HepG2 (cell line): ENCODE data around the gene FAM20A. TPM values are rescaled to one million over a fixed set of nuclear protein-coding genes. Genes with fewer than 3 reads are reported as not detected.
A peak's percentile ranks its signal among the peaks of the same experiment; 100 is the strongest.

Experiments used
- ADNP ChIP-seq: sonication (generic); formaldehyde crosslinking; IDR thresholded peaks from 2 replicates; pipeline ENCODE4 v1.4.0; 2020; ENCODE audit warnings: missing genetic modification reagents
- ATAD3A ChIP-seq: sonication (generic); formaldehyde crosslinking; IDR thresholded peaks from 2 replicates; pipeline ENCODE4 v1.4.0; 2020; ENCODE audit warnings: missing genetic modification reagents
- CAMTA2 ChIP-seq: sonication (generic); formaldehyde crosslinking; IDR thresholded peaks from 2 replicates; pipeline ENCODE4 v1.4.0; 2020; ENCODE audit warnings: mild to moderate bottlenecking, missing genetic modification reagents, borderline replicate concordance
- CBX2 ChIP-seq, 2 experiments: fragments of 200-600 bp in 1 of 2; sonication (generic); formaldehyde crosslinking in 1 of 2; IDR thresholded peaks; 2 replicates each; pipeline versions ENCODE4 v1.7.0 to v1.8.1; 2018 to 2022; ENCODE audit warnings: low read depth in 2 of 2, low read length in 1 of 2, mild to moderate bottlenecking in 1 of 2, missing genetic modification reagents in 1 of 2
- CHCHD3 ChIP-seq: sonication (generic); formaldehyde crosslinking; IDR thresholded peaks from 2 replicates; pipeline ENCODE4 v1.8.0; 2022; ENCODE audit warnings: mild to moderate bottlenecking, missing genetic modification reagents, moderate library complexity
- HNF4G ChIP-seq, 2 experiments: sonication (generic) in 1 of 2; formaldehyde crosslinking in 1 of 2; IDR thresholded peaks; 2 replicates each; pipeline versions ENCODE4 v1.4.0 to v1.6.1; 2011 to 2020; ENCODE audit warnings: borderline replicate concordance in 2 of 2, low read depth in 2 of 2, mild to moderate bottlenecking in 2 of 2, low read length in 1 of 2, missing genetic modification reagents in 1 of 2, moderate library complexity in 1 of 2
- JUN ChIP-seq: sonication (generic); formaldehyde crosslinking; IDR thresholded peaks from 2 replicates; pipeline ENCODE4 v1.4.0; 2020; ENCODE audit warnings: mild to moderate bottlenecking, missing genetic modification reagents
- MXD1 ChIP-seq: sonication (generic); formaldehyde crosslinking; IDR thresholded peaks from 2 replicates; pipeline ENCODE4 v1.4.0; 2020; ENCODE audit warnings: mild to moderate bottlenecking, missing genetic modification reagents
- NR2F1 ChIP-seq, 2 experiments: fragments of 450-650 bp in 1 of 2; formaldehyde crosslinking in 1 of 2; IDR thresholded peaks; 2 replicates each; pipeline versions ENCODE4 v1.5.0 to v1.6.1; 2016 to 2020; ENCODE audit warnings: mild to moderate bottlenecking in 1 of 2, missing compliant biosample characterization in 1 of 2, missing genetic modification reagents in 1 of 2, moderate library complexity in 1 of 2
- PITX1 ChIP-seq: sonication (generic); formaldehyde crosslinking; IDR thresholded peaks from 2 replicates; pipeline ENCODE4 v1.5.1; 2020; ENCODE audit warnings: mild to moderate bottlenecking, missing genetic modification reagents
- POLR2G ChIP-seq: fragments of 200-400 bp; formaldehyde crosslinking; IDR thresholded peaks from 2 replicates; pipeline ENCODE4 v1.6.1; 2018; ENCODE audit warnings: mild to moderate bottlenecking, low read depth, low read length, moderate library complexity
- SMC3 ChIP-seq: IDR thresholded peaks from 2 replicates; pipeline ENCODE4 v1.6.1; 2011; ENCODE audit warnings: low read length, improper control_type of control experiment
- SYNCRIP ChIP-seq: fragments of 200-400 bp; formaldehyde crosslinking; IDR thresholded peaks from 2 replicates; pipeline ENCODE4 v1.6.1; 2018; ENCODE audit warnings: mild to moderate bottlenecking, low read depth, low read length; ENCODE audit not compliant: insufficient read depth
- THAP7 ChIP-seq: sonication (generic); formaldehyde crosslinking; IDR thresholded peaks from 2 replicates; pipeline ENCODE4 v1.8.1; 2023; ENCODE audit warnings: mild to moderate bottlenecking, missing genetic modification reagents
- TRIM22 ChIP-seq: fragments of 450-650 bp; IDR thresholded peaks from 2 replicates; pipeline ENCODE4 v1.6.1; 2017
- ZBTB26 ChIP-seq: IDR thresholded peaks from 2 replicates; pipeline ENCODE4 v1.6.1; 2016; ENCODE audit warnings: missing compliant biosample characterization, missing genetic modification reagents, borderline replicate concordance
- ZC3H13 ChIP-seq: sonication (generic); formaldehyde crosslinking; IDR thresholded peaks from 2 replicates; pipeline ENCODE4 v1.8.1; 2023; ENCODE audit warnings: mild to moderate bottlenecking, missing genetic modification reagents, moderate library complexity
- ZNF232 ChIP-seq: sonication (generic); formaldehyde crosslinking; IDR thresholded peaks from 2 replicates; pipeline ENCODE4 v1.4.0; 2020; ENCODE audit warnings: missing genetic modification reagents, borderline replicate concordance
- ZNF276 ChIP-seq: sonication (generic); formaldehyde crosslinking; IDR thresholded peaks from 2 replicates; pipeline ENCODE4 v1.4.0; 2020; ENCODE audit warnings: mild to moderate bottlenecking, low read depth, missing genetic modification reagents
- ZNF354B ChIP-seq: sonication (generic); formaldehyde crosslinking; IDR thresholded peaks from 2 replicates; pipeline ENCODE4 v1.8.0; 2022; ENCODE audit warnings: mild to moderate bottlenecking, missing genetic modification reagents
- ZNF598 ChIP-seq: sonication (generic); formaldehyde crosslinking; IDR thresholded peaks from 2 replicates; pipeline ENCODE4 v1.5.1; 2020; ENCODE audit warnings: mild to moderate bottlenecking, missing genetic modification reagents, borderline replicate concordance
- ZNF713 ChIP-seq: sonication (generic); formaldehyde crosslinking; IDR thresholded peaks from 2 replicates; pipeline ENCODE4 v1.4.0; 2020; ENCODE audit warnings: mild to moderate bottlenecking, missing genetic modification reagents
- ZNF839 ChIP-seq: sonication (generic); formaldehyde crosslinking; IDR thresholded peaks from 2 replicates; pipeline ENCODE4 v1.4.0; 2020; ENCODE audit warnings: missing genetic modification reagents, mild to moderate bottlenecking, borderline replicate concordance
- polyA plus RNA-seq, 8 experiments: library from polyadenylated mRNA; depleted of rRNA in 3 of 8; stranded (reverse) in 7 of 8; unstranded in 1 of 8; fragments of >200 nt; fragmentation: Illumina TruSeq in 4 of 8; extraction: Trizol in 4 of 8; gene quantifications; 2 replicates each; pipeline versions ENCODE4 v1.2.1 to v1.2.3, GENCODE V29; 2011 to 2016; ENCODE audit warnings: low read depth in 4 of 8, missing spikeins in 1 of 8, mixed read lengths in 1 of 8; ENCODE audit not compliant: insufficient read depth in 1 of 8
- total RNA-seq, 5 experiments: library from RNA; depleted of rRNA; stranded (reverse); fragments of >200 nt; fragmentation: Illumina TruSeq; extraction: Trizol; gene quantifications; 2 replicates each; pipeline ENCODE4 v1.2.3, GENCODE V29; 2016; ENCODE audit warnings: low read depth in 1 of 5

FAM20A gene
- total and polyA plus RNA-seq, 2 of the 13 experiments (the other 11 are each of a cell fraction or from before 2014, with no cell fraction given), result 9.3 to 20.7 TPM

GRCh38 chr17:68511254-68511670 lies 89.9 kb downstream of the FAM20A start (continued):
- TF ChIP-seq ZNF276 (CRISPR knock-in tag), result no peak
- no peak for TF ChIP-seq ZNF839
- peak; percentile 18; the same call in 1 of the 2 replicates for TF ChIP-seq THAP7 (CRISPR knock-in tag)
- TF ChIP-seq JUN (CRISPR knock-in tag), result no peak
- TF ChIP-seq ZBTB26 (CRISPR knock-in tag), result peak; percentile 61; the same call in 1 of the 2 replicates
- TF ChIP-seq MXD1 (CRISPR knock-in tag), result no peak
- TF ChIP-seq ZNF354B (CRISPR knock-in tag), result 0 out of 2 replicates have a peak, but pooled peaks have one; percentile 24
- TF ChIP-seq HNF4G (IDR thresholded peaks at IDR 0.05; ENCODE audit: borderline replicate concordance, low read depth, low read length), result 0 out of 2 replicates have a peak, but pooled peaks have one; percentile 52
- no peak for TF ChIP-seq HNF4G (CRISPR knock-in tag; IDR thresholded peaks at IDR 0.05; ENCODE audit: borderline replicate concordance, low read depth)
- no peak for TF ChIP-seq CHCHD3 (CRISPR knock-in tag)
- TF ChIP-seq ZNF598, result no peak
- no peak for TF ChIP-seq ZNF232 (CRISPR knock-in tag)
- no peak for TF ChIP-seq TRIM22
- no peak for TF ChIP-seq ZC3H13 (CRISPR knock-in tag)
- TF ChIP-seq SMC3, result 0 out of 2 replicates have a peak, but pooled peaks have one; percentile 4
- TF ChIP-seq SYNCRIP, result no peak
- no peak for TF ChIP-seq ADNP
- 0 out of 4 replicates have a peak, but pooled peaks of 1 of the 2 experiments have one; percentile 4 for TF ChIP-seq NR2F1 (CRISPR knock-in tag; IDR thresholded peaks at IDR 0.05)
- TF ChIP-seq ATAD3A (CRISPR knock-in tag), result no peak
- no peak for TF ChIP-seq PITX1 (CRISPR knock-in tag)
- no peak for TF ChIP-seq CBX2 (IDR thresholded peaks at IDR 0.05; ENCODE audit: low read depth, low read length)
- TF ChIP-seq CBX2 (CRISPR knock-in tag; IDR thresholded peaks at IDR 0.05; ENCODE audit: low read depth), result no peak
- TF ChIP-seq ZNF713 (CRISPR knock-in tag), result no peak
- TF ChIP-seq POLR2G, result peak; percentile 10; the same call in 1 of the 2 replicates
- no peak; the same call in 1 of the 2 replicates for TF ChIP-seq CAMTA2 (CRISPR knock-in tag)
